MM.1S (cell line): ENCODE data around the gene SETD2.

Experiments
- DNase-seq: peaks from one replicate; pipeline ENCODE4 v3.0.0-alpha.2; 2015
- H2AFZ ChIP-seq: fragments of 300-600 bp; sonication (generic); 2 replicates; pipeline ENCODE4 v1.6.0; 2016; ENCODE audit warnings: antibody characterized with exemption, low read length
- H3F3A ChIP-seq: fragments of 300-600 bp; sonication (generic); 2 replicates; pipeline ENCODE4 v1.6.1; 2016; ENCODE audit warnings: mild to moderate bottlenecking, antibody characterized with exemption, low read length, moderate library complexity, mixed read lengths; ENCODE audit not compliant: insufficient read depth
- H3K27ac ChIP-seq: fragments of 300-600 bp; sonication (generic); 2 replicates; pipeline ENCODE4 v1.5.1; 2016; ENCODE audit warnings: mild to moderate bottlenecking, low read length
- H3K27me3 ChIP-seq: fragments of 300-600 bp; sonication (generic); replicated peaks from 2 replicates; pipeline ENCODE4 v1.6.0; 2016; ENCODE audit warnings: low read length; ENCODE audit not compliant: insufficient read depth
- H3K36me3 ChIP-seq: fragments of 300-600 bp; sonication (generic); replicated peaks from 2 replicates; pipeline ENCODE4 v1.6.1; 2016; ENCODE audit warnings: mild to moderate bottlenecking, low read length, mixed read lengths; ENCODE audit not compliant: insufficient read depth
- H3K4me1 ChIP-seq: fragments of 300-600 bp; sonication (generic); 2 replicates; pipeline ENCODE4 v1.6.1; 2016; ENCODE audit warnings: low read length, mixed read lengths
- H3K4me2 ChIP-seq: fragments of 300-600 bp; sonication (generic); 2 replicates; pipeline ENCODE4 v1.6.0; 2016; ENCODE audit warnings: low read depth, low read length
- H3K4me3 ChIP-seq: fragments of 300-600 bp; sonication (generic); 2 replicates; pipeline ENCODE4 v1.5.1; 2016; ENCODE audit warnings: low read length, mixed read lengths
- H3K79me2 ChIP-seq: fragments of 300-600 bp; sonication (generic); 2 replicates; pipeline ENCODE4 v1.6.1; 2016; ENCODE audit warnings: mixed run types, low read length, mixed read lengths
- H3K9ac ChIP-seq: fragments of 300-600 bp; sonication (generic); 2 replicates; pipeline ENCODE4 v1.6.1; 2016; ENCODE audit warnings: low read length, mixed read lengths
- H3K9me2 ChIP-seq: fragments of 300-600 bp; sonication (generic); replicated peaks from 2 replicates; pipeline ENCODE4 v1.6.1; 2016; ENCODE audit warnings: mild to moderate bottlenecking, low read length, mixed read lengths; ENCODE audit not compliant: insufficient read depth
- H3K9me3 ChIP-seq: fragments of 300-600 bp; sonication (generic); replicated peaks from 2 replicates; pipeline ENCODE4 v1.6.1; 2016; ENCODE audit warnings: mild to moderate bottlenecking, low read length, mixed read lengths; ENCODE audit not compliant: insufficient read depth
- H4K20me1 ChIP-seq: fragments of 300-600 bp; sonication (generic); 2 replicates; pipeline ENCODE4 v1.6.1; 2016; ENCODE audit warnings: mild to moderate bottlenecking, low read length, moderate library complexity, mixed read lengths; ENCODE audit not compliant: insufficient read depth
- EZH2 ChIP-seq: fragments of 300-600 bp; sonication (generic); optimal IDR thresholded peaks from 2 replicates; pipeline ENCODE3; 2017; ENCODE audit warnings: low read depth, mild to moderate bottlenecking, antibody characterized with exemption, low read length, mixed read lengths
- EZH2phosphoT487 ChIP-seq: fragments of 300-600 bp; sonication (generic); IDR thresholded peaks from 2 replicates; pipeline ENCODE4 v1.6.1; 2018; ENCODE audit warnings: antibody characterized with exemption, low read length
- TF ChIP-seq, protein P1 (sequence below): fragments of 300-600 bp; sonication (generic); IDR thresholded peaks from 2 replicates; pipeline ENCODE4 v1.5.1; 2016; ENCODE audit warnings: antibody characterized with exemption, low read length, mixed read lengths

Gene SETD2

DNA sequence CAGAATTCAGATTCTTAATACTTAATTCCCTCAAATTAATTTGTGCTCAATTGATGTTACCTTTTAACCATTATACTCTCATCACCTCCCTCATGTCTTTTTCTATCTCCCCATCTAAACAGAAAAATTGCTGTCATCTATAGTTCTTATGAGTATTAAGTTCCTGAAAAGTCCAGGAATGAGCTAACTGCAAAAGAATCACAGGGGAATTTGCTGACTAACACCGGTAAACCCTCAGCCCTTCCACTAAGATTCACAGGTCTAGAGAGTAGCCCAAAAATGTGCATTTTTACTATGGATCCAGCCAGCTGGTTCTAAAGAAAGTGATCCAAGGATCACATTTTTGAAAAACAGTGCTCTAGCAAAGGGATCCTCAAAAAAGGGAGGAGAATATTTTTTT is 67.0 kb downstream of the SETD2 start:
- no peaks in the 10 kb centered on the region for H4K20me1 ChIP-seq
- DNase-seq = no peak
- H3K79me2 ChIP-seq = no peaks in the 10 kb centered on the region
- no peak overlapping the region for H3K9ac ChIP-seq
- H3K4me3 ChIP-seq = no peak overlapping the region
- H3K4me1 ChIP-seq = no peaks in the 10 kb centered on the region
- H3F3A ChIP-seq = no peaks in the 10 kb centered on the region
- no peaks in the 10 kb centered on the region for H3K27me3 ChIP-seq
- H3K36me3 ChIP-seq = peaks cover 4% of the 10 kb centered on the region; the same call in 1 of the 2 replicates
- no peaks in the 10 kb centered on the region for H3K9me3 ChIP-seq
- TF ChIP-seq EZH2 = no peak
- TF ChIP-seq, protein P1, sequence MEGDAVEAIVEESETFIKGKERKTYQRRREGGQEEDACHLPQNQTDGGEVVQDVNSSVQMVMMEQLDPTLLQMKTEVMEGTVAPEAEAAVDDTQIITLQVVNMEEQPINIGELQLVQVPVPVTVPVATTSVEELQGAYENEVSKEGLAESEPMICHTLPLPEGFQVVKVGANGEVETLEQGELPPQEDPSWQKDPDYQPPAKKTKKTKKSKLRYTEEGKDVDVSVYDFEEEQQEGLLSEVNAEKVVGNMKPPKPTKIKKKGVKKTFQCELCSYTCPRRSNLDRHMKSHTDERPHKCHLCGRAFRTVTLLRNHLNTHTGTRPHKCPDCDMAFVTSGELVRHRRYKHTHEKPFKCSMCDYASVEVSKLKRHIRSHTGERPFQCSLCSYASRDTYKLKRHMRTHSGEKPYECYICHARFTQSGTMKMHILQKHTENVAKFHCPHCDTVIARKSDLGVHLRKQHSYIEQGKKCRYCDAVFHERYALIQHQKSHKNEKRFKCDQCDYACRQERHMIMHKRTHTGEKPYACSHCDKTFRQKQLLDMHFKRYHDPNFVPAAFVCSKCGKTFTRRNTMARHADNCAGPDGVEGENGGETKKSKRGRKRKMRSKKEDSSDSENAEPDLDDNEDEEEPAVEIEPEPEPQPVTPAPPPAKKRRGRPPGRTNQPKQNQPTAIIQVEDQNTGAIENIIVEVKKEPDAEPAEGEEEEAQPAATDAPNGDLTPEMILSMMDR = no peak
- H2AFZ ChIP-seq = no peak overlapping the region
- H3K4me2 ChIP-seq = no peak overlapping the region
- H3K9me2 ChIP-seq = no peaks in the 10 kb centered on the region
- H3K27ac ChIP-seq = no peak overlapping the region

GRCh38 chr3:47092090-47092489 is 71.8 kb downstream of the SETD2 start:
- H3K9me3 ChIP-seq = no peaks in the 10 kb centered on the region
- no peaks in the 10 kb centered on the region for H3K79me2 ChIP-seq
- no peak overlapping the region for H3K4me3 ChIP-seq
- H3K9ac ChIP-seq = no peak overlapping the region
- no peaks in the 10 kb centered on the region for H3K27me3 ChIP-seq
- no peaks in the 10 kb centered on the region for H4K20me1 ChIP-seq
- H3K4me1 ChIP-seq = no peaks in the 10 kb centered on the region
- no peaks in the 10 kb centered on the region for H3K9me2 ChIP-seq
- no peak overlapping the region for H3K4me2 ChIP-seq
- DNase-seq = no peak
- H3K27ac ChIP-seq = no peak overlapping the region
- 0 out of 2 replicates have a peak, but pooled peaks cover under 1% of the 10 kb centered on the region for H3K36me3 ChIP-seq
- H2AFZ ChIP-seq = no peak overlapping the region
- H3F3A ChIP-seq = no peaks in the 10 kb centered on the region
- no peak for TF ChIP-seq EZH2phosphoT487
- TF ChIP-seq, protein P1 = no peak
- no peak for TF ChIP-seq EZH2

- Histone ChIP-seq H3K79me2 (no peaks in the 10 kb centered on the region), H3K9me2 (no peaks in the 10 kb centered on the region), H3K4me1 (no peaks in the 10 kb centered on the region), H3K36me3 (0 out of 2 replicates have a peak, but pooled peaks cover 5% of the 10 kb centered on the region), H4K20me1 (no peaks in the 10 kb centered on the region), H2AFZ (no peak overlapping the region), H3K9me3 (no peaks in the 10 kb centered on the region), H3K27me3 (no peaks in the 10 kb centered on the region), H3F3A (0 out of 2 replicates have a peak, but pooled peaks cover 3% of the 10 kb centered on the region), H3K4me3 (no peak overlapping the region), H3K27ac (no peak overlapping the region), H3K9ac (no peak overlapping the region), H3K4me2 (no peak overlapping the region)
- TF ChIP-seq, protein P1 = no peak
- TF ChIP-seq EZH2phosphoT487 (no peak), EZH2 (no peak)
- DNase-seq = no peak
Observed at GRCh38 chr3:47089630-47090029, 74.3 kb downstream of the SETD2 start.
